Activated CD8-positive, alpha-beta memory T cell treated with anti-CD3 and anti-CD28 coated beads, Interleukin-2, amount 10 ng/mL, durations not matched to agents 7 days and 5 days (primary cell): ENCODE measurements around the gene STK39. TPM values are rescaled to one million over a fixed set of nuclear protein-coding genes. Genes with fewer than 3 reads are reported as not detected.
"Not testable (repeated sequence)": the region's sequence is repeated elsewhere in the genome, so short reads cannot be mapped to it uniquely, and the experiment has no call there.

ENCODE experiments used
- ATAC-seq: fragments of 150-1000 bp; cut with Tn5 transposase; one replicate; pipeline ENCODE4 v1.10.0; 2021; ENCODE audit warnings: moderate library complexity
- CTCF ChIA-PET: fragments of 350-600 bp; sonication (Branson Sonifier 250); formaldehyde crosslinking; loops from one replicate; lab custom pipeline; 2021; ENCODE audit warnings: antibody characterized with exemption; lab: Charles Lee
- DNase-seq: peaks from one replicate; pipeline ENCODE4 v3.0.0-alpha.2; 2020
- H3K27ac Mint-ChIP-seq: one replicate; pipeline ENCODE4 v1.8.0; 2021; ENCODE audit warnings: mild to moderate bottlenecking, mixed read lengths
- H3K27me3 Mint-ChIP-seq: one replicate; pipeline ENCODE4 v1.8.0; 2021; ENCODE audit warnings: mixed read lengths
- H3K36me3 Mint-ChIP-seq: one replicate; pipeline ENCODE4 v1.8.0; 2021; ENCODE audit warnings: mild to moderate bottlenecking, mixed read lengths
- H3K4me1 Mint-ChIP-seq: one replicate; pipeline ENCODE4 v1.8.0; 2021; ENCODE audit warnings: mixed read lengths
- H3K4me3 Mint-ChIP-seq: one replicate; pipeline ENCODE4 v1.8.0; 2021; ENCODE audit warnings: mild to moderate bottlenecking, moderate library complexity, mixed read lengths
- H3K9me3 Mint-ChIP-seq: one replicate; pipeline ENCODE4 v1.8.0; 2022; ENCODE audit warnings: low read depth, mixed read lengths
- total RNA-seq, 2 experiments: library from RNA; stranded (reverse); gene quantifications; one replicate each; pipeline ENCODE4 v1.2.3, GENCODE V29; 2021

Gene STK39
- total RNA-seq, 2 experiments from 2014 or later, result 29.4 to 35.7 TPM

DNA sequence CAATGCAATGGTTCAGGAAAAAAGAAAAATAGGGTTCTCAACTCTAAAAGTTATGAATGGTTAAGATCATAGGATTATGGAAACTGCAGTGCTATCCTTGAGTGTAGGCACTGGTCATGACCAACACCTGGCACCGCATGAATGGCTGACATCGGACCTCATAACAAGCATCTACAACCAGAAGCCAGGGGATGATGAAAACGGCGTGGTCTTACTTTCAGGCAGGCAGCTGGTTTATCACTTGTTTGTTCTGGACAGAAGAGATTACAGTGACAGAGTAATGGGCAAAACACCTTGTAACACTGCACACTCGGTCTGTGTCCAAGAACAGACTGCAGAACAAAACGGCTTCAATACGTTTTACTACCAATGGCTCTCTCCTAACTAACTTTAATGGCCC, 132.8 kb downstream of the STK39 start:
- H3K36me3 Mint-ChIP-seq, result peaks cover 6% of the 10 kb centered on the region
- H3K9me3 Mint-ChIP-seq, result no peaks in the 10 kb centered on the region
- no peak overlapping the region for H3K4me3 Mint-ChIP-seq
- H3K27ac Mint-ChIP-seq, result no peak overlapping the region
- ATAC-seq (no peak), DNase-seq (no peak)
- no peaks in the 10 kb centered on the region for H3K27me3 Mint-ChIP-seq
- no peaks in the 10 kb centered on the region for H3K4me1 Mint-ChIP-seq
- CTCF ChIA-PET, result no interaction called here

DNA sequence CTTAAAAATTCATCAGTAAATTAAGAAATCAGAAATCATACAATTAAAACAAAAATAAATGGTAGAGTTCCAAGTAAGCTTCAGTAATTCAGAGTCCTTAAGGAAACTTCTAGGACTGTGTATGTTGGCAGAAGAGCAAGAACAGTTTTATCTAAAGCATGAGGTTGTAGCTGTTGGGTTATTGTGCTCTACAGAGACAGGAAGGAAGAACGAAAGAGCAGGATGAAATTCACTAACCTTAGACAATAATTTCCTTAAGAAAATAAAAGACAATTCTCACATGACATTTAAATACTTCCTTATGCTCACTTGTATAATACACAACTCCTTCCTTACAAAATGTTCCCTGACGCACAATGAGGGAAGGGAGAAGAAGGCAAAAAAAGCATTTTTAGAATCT, 133.4 kb downstream of the STK39 start:
- CTCF ChIA-PET, result no interaction called here
- no peak for DNase-seq
- Mint-ChIP-seq H3K4me1 (no peaks in the 10 kb centered on the region), H3K9me3 (no peaks in the 10 kb centered on the region), H3K4me3 (no peak overlapping the region), H3K36me3 (peaks cover 6% of the 10 kb centered on the region), H3K27me3 (no peaks in the 10 kb centered on the region), H3K27ac (no peak overlapping the region)
- no peak for ATAC-seq

DNA sequence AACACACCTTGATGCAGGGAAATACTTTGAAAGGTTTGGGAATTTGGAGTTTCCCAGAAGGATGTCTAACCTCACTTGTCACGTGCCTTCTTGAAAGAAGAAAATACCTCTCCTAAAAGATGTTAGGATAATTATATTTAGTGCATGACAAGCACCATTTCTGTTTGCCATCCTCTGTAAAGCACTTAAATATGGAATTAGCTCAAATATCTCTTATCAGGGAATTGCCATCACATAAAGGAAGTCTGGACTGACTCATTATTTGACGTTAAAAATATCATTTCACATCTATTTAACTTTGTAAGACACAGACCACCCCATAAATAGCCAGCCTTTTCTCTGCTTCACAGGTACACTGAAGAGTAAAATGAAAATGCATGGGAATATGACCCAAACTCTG, 140.1 kb downstream of the STK39 start:
- H3K27me3 Mint-ChIP-seq, result no peaks in the 10 kb centered on the region
- no peak overlapping the region for H3K27ac Mint-ChIP-seq
- no peaks in the 10 kb centered on the region for H3K4me1 Mint-ChIP-seq
- no peaks in the 10 kb centered on the region for H3K9me3 Mint-ChIP-seq
- H3K36me3 Mint-ChIP-seq, result peaks cover 10% of the 10 kb centered on the region
- DNase-seq, result no peak
- no peak for ATAC-seq
- CTCF ChIA-PET, result interaction anchor here (5.1 kb wide), 1 partner anchor 11 kb away, joined by 27 read pairs; no protein-coding TSS in a partner anchor
- H3K4me3 Mint-ChIP-seq, result no peak overlapping the region

DNA sequence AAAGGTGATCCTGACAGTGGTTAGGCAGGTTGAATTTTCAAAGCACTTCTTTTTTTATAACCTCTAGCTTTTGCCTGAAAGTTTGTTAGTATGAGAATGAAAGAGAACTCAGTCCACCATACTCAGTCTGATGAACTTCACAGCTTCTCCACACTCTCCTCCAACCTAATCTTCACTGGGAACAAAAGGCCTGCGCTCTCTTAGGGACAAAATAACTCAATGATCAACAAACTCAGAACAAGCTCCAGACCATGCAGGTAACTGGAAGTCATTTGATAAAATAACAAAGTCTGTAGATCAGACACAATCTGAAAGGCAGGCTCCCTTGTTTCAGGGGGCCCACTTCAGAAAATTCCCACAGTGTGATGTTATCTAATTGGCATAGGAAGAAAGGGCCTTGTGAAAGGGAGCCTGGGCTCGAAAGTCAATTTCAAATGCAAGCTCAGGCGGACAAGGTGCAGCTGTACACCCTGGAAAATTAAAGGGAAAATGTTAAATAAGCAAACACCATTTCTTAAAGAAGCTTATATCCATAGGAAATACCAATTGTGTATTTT, 142.2 kb downstream of the STK39 start:
- CTCF ChIA-PET, result interaction anchor here (5.1 kb wide), 1 partner anchor 13 kb away, joined by 27 read pairs; no protein-coding TSS in a partner anchor
- DNase-seq (no peak), ATAC-seq (no peak)
- Mint-ChIP-seq H3K27me3 (no peaks in the 10 kb centered on the region), H3K27ac (no peak overlapping the region), H3K9me3 (no peaks in the 10 kb centered on the region), H3K4me1 (no peaks in the 10 kb centered on the region), H3K36me3 (peaks cover 22% of the 10 kb centered on the region), H3K4me3 (no peak overlapping the region)

DNA sequence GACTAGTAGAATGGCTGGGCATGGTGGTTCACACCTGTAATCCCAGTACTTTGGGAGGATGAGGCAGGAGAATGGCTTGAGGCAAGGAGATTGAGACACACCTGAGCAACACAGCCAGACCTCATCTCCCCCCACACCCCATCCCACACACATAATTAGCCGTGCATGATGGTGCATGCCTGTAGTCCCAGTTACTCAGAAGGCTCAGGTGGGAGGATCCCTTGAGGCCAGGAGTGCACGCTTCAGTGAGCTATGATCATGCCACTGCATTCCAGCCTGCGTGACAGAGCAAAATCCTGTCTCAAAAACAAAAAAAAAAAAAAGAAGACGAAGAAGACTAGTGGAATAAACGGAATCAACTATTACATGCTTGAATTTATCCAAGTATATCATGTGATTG, 150.0 kb downstream of the STK39 start:
- Mint-ChIP-seq H3K36me3 (peaks cover 19% of the 10 kb centered on the region), H3K9me3 (no peaks in the 10 kb centered on the region), H3K4me3 (no peak overlapping the region), H3K27ac (no peak overlapping the region), H3K27me3 (no peaks in the 10 kb centered on the region), H3K4me1 (no peaks in the 10 kb centered on the region)
- ATAC-seq, result no peak
- CTCF ChIA-PET, result no interaction called here
- DNase-seq, result no peak

DNA sequence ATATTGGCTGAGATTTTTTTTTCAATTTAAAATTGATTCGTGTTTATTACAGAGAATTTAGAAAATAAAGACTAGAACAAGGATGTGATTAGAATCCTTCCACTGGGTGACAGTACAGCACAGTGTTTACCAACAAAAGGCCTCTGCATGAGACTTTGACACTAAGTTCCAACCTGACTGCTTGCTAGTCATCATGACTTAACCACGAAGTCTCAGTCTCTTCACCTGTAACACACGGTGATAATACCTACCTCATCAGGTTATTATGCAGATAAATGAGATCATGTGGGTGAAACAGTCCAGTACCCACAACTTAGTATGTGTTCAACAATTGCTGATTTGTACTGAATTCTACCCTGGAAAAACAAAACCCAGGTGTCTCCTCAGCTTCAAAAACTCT, 151.2 kb downstream of the STK39 start:
- no peaks in the 10 kb centered on the region for H3K27me3 Mint-ChIP-seq
- peaks cover 11% of the 10 kb centered on the region for H3K36me3 Mint-ChIP-seq
- no peak for DNase-seq
- ATAC-seq, result no peak
- H3K4me1 Mint-ChIP-seq, result no peaks in the 10 kb centered on the region
- CTCF ChIA-PET, result no interaction called here
- H3K4me3 Mint-ChIP-seq, result no peak overlapping the region
- H3K27ac Mint-ChIP-seq, result no peak overlapping the region
- no peaks in the 10 kb centered on the region for H3K9me3 Mint-ChIP-seq

DNA sequence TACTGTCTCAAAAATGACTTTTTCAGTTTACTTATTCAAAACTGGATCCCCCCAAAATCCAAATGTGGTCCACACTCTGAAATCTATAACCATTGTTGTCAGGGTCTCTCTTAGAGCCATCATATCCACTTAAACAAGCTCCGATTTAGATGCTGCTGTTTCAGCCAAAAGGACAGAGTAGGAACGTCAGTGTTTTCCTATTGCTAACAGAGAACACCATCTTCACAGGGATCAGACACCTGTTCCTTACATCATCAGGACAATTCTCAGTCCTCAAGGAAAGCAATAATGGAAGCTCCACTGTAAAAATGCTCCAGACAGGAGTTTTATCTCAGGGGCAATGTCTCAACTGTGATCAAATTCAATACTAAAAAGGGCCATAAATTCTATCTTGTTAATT, 155.4 kb downstream of the STK39 start:
- Mint-ChIP-seq H3K27ac (no peak overlapping the region), H3K4me1 (peaks cover 18% of the 10 kb centered on the region), H3K9me3 (no peaks in the 10 kb centered on the region), H3K36me3 (peaks cover 8% of the 10 kb centered on the region), H3K27me3 (no peaks in the 10 kb centered on the region), H3K4me3 (no peak overlapping the region)
- CTCF ChIA-PET, result no interaction called here
- DNase-seq, result no peak
- no peak for ATAC-seq

DNA sequence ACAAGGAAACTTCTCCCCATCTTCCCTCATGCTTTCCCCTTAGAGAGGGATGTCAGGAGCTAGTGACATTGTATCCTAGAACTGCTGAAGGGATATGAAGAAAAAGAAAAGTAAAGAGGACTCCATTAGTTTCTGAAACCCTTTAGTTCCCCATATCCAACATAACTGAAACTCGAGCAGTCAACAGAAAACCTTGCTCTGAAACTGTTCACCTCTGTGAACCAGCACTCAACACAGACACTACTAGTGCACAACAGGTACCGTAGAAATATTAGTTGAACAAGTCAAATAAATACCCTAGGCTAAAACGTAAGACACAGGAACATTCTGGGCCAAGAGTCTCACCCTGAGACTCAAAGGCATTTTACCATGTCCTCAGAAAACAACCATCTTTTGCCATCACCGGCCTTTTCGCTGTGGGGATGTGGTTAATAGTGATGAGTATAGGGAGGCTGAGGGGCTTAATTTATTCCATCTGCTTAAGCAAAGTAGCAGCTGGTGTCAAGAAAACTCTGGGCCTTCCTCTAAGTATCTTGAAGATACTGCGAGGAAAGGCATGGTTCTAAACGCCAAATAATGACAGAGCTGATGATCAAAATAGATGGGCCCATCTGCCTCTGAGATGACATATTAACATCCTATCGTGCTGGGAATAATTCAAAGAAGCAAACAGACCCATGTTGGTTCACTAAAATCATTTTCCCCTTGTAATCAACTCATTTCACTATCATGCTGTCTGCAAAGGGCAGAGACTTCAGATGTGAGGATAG, 156.8 kb downstream of the STK39 start:
- Mint-ChIP-seq H3K4me1 (peaks cover 18% of the 10 kb centered on the region), H3K27ac (no peak overlapping the region), H3K27me3 (no peaks in the 10 kb centered on the region), H3K4me3 (no peak overlapping the region), H3K36me3 (peaks cover 6% of the 10 kb centered on the region), H3K9me3 (no peaks in the 10 kb centered on the region)
- ATAC-seq, result no peak
- CTCF ChIA-PET, result no interaction called here
- no peak for DNase-seq

DNA sequence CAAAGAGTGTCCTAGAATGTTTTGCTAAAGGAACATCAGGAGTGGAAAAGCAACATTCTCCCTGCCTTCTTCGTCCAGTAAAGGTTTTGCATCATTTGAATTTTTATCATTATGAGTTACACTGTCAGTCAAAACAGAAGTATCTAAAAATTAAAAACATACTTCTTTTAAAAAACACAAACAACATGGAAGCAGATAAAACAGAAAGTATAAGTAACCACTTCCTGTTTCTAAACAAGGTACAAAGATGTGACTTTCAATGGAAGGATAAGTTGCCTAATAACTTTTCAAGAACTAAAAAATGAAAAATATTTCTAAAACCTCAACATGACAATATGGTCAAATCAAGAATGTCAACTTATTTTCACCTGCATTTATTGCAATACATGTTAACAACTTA, 158.2 kb downstream of the STK39 start:
- ATAC-seq, result no peak
- CTCF ChIA-PET, result no interaction called here
- Mint-ChIP-seq H3K27me3 (no peaks in the 10 kb centered on the region), H3K27ac (peak overlapping the region; percentile 45), H3K36me3 (peaks cover 7% of the 10 kb centered on the region), H3K4me3 (no peak overlapping the region), H3K9me3 (no peaks in the 10 kb centered on the region), H3K4me1 (peaks cover 18% of the 10 kb centered on the region)
- no peak for DNase-seq

DNA sequence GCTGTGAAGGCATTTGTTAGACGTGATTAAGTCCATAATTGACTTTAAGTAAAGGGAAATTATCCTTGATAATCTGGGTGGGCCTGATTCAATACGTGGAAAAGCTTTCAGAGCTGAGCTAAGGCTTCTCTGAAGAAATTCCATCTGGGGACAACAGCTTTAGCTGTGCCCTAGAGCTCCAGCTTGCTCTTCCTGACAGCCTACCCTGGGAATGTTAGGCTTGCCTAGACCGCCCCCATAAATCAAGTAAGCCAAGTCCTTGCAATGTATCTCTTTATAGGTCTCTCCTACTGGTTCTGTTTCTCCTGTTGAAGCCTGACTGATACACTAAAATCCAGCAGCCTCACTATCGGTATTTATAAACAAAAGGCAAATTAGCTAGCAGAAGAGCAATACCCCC, 160.0 kb downstream of the STK39 start:
- peaks cover 17% of the 10 kb centered on the region for H3K36me3 Mint-ChIP-seq
- no peak for DNase-seq
- no peaks in the 10 kb centered on the region for H3K27me3 Mint-ChIP-seq
- no peak overlapping the region for H3K27ac Mint-ChIP-seq
- H3K4me3 Mint-ChIP-seq, result no peak overlapping the region
- no peak for ATAC-seq
- CTCF ChIA-PET, result interaction anchor here (1.2 kb wide), 1 partner anchor 32 kb away, joined by 6 read pairs; no protein-coding TSS in a partner anchor
- H3K9me3 Mint-ChIP-seq, result no peaks in the 10 kb centered on the region
- peaks cover 20% of the 10 kb centered on the region for H3K4me1 Mint-ChIP-seq

DNA sequence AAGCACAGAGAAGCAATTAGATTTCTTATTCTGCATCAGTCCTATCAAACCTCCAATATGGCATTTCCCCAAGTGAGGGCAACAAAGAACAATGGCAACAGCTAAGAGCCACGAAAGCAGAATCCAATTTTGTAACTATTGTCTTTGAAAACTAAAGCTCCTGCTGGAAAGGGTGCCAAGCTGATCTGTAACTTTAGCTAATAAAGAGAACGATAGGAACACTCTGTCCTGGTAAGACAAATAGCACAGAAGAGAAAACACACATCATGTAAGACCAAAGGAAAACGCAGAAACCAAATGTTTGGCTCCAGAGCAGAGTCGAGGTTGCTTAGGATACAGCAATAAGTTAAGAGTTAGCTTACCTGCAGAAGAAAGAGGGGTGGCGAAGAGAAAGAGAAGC, 160.5 kb downstream of the STK39 start:
- Mint-ChIP-seq H3K27ac (no peak overlapping the region), H3K4me1 (peaks cover 23% of the 10 kb centered on the region), H3K9me3 (peaks cover 2% of the 10 kb centered on the region), H3K27me3 (no peaks in the 10 kb centered on the region), H3K4me3 (no peak overlapping the region), H3K36me3 (peaks cover 21% of the 10 kb centered on the region)
- ATAC-seq (no peak), DNase-seq (no peak)
- CTCF ChIA-PET, result interaction anchor here (1.2 kb wide), 1 partner anchor 32 kb away, joined by 6 read pairs; no protein-coding TSS in a partner anchor

DNA sequence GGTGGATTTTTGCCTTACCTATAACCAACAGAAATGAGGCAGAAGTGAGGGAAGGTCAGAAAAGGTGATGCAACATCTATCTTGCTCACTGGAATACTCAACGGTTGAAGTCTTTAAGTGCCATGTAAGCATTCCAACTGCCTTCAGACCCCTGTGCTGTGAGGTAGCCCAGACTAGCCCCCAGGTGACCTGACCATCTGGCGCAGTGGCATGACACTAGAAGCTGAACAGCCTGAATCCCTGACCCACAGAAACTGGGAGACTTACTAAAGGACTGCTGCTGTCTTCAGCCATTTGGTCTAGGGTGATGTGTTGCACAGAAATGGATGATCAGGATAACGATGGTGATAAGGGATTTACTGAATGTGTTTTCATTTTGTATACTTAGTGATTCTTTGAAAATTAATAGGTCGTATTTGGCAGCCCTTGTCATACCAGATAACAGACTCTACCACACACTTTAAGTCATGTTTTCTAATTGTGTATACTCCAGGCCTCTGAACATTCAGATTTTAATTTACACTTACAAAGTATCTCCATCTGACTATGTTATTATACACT, 161.5 kb downstream of the STK39 start:
- no peak overlapping the region for H3K4me3 Mint-ChIP-seq
- peaks cover 23% of the 10 kb centered on the region for H3K36me3 Mint-ChIP-seq
- H3K4me1 Mint-ChIP-seq, result peaks cover 30% of the 10 kb centered on the region
- H3K27me3 Mint-ChIP-seq, result no peaks in the 10 kb centered on the region
- H3K27ac Mint-ChIP-seq, result no peak overlapping the region
- DNase-seq (no peak), ATAC-seq (no peak)
- H3K9me3 Mint-ChIP-seq, result peaks cover 2% of the 10 kb centered on the region
- CTCF ChIA-PET, result interaction anchor here (1.3 kb wide), 1 partner anchor 34 kb away, joined by 4 read pairs; no protein-coding TSS in a partner anchor

DNA sequence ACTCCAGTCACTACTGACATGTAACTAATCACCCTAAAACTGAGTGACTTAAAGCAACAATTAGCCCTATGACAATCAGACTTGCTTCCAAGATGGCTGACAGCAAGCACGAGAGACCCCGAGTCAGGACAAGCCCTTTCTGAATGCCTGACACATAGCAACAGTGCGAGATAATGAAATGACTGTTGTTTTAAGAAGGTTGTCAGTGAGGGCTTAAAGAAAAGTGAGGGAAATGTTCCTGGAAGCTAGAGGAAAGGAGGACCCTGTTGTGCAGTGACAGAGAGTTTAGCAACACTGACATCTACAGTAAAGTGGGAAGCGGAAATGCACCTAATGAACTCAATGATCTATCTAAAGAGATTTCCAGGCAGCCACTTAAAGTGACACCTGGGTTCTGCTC, 163.1 kb downstream of the STK39 start:
- H3K4me1 Mint-ChIP-seq, result peaks cover 23% of the 10 kb centered on the region
- no peak for ATAC-seq
- H3K27me3 Mint-ChIP-seq, result no peaks in the 10 kb centered on the region
- H3K4me3 Mint-ChIP-seq, result no peak overlapping the region
- peaks cover 26% of the 10 kb centered on the region for H3K36me3 Mint-ChIP-seq
- no peak overlapping the region for H3K27ac Mint-ChIP-seq
- peaks cover 2% of the 10 kb centered on the region for H3K9me3 Mint-ChIP-seq
- CTCF ChIA-PET, result no interaction called here
- no peak for DNase-seq

DNA sequence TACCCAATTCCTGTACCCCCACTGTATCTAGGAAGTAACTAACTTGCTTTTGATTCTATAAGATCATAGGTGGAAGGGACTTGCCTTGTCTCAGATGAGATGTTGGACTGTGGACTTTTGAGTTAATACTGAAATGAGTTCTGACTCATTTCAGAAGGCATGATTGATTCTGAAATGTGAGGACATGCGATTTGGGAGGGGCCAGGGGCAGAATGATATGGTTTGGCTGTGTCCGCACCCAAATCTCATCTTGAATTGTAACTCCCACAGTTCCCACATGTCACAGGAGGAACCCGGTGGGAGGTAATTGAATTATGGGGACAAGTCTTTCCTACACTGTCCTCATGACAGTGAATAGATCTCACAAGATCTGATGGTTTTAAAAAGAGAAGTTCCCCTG, 165.9 kb downstream of the STK39 start:
- Mint-ChIP-seq H3K4me1 (peaks cover 11% of the 10 kb centered on the region), H3K36me3 (peaks cover 27% of the 10 kb centered on the region)
- CTCF ChIA-PET, ATAC-seq, DNase-seq, H3K27me3 Mint-ChIP-seq, H3K9me3 Mint-ChIP-seq, H3K27ac Mint-ChIP-seq, H3K4me3 Mint-ChIP-seq: not testable (repeated sequence)
